Right lobe of liver (tissue), 6 donors: Measurements from ENCODE around the gene PLA2G3. TPM values are rescaled to one million over a fixed set of nuclear protein-coding genes. Genes with fewer than 3 reads are reported as not detected.
A peak's percentile ranks its signal among the peaks of the same experiment; 100 is the strongest.

ENCODE experiments used
- ATAC-seq, 4 donors: fragments of 200-7000 bp; cut with Tn5 transposase; one replicate each; pipeline ENCODE4 v1.9.1; 2020; ENCODE audit warnings: mild to moderate bottlenecking in 4 of 4, moderate library complexity in 4 of 4
- DNase-seq, 3 donors: peaks; one replicate each; pipeline ENCODE4 v3.0.0-alpha.2; 2020
- H3K27ac ChIP-seq, 3 donors: fragments of 200-600 bp; one replicate each; pipeline ENCODE4 v1.8.0; 2022
- H3K27me3 ChIP-seq, 2 donors: fragments of 200-600 bp; one replicate each; pipeline ENCODE4 v1.8.0; 2022
- H3K36me3 ChIP-seq, 4 donors: fragments of 200-600 bp; sonication (generic) in 1 of 4; one replicate each; pipeline versions ENCODE4 v1.5.1 to v1.8.0; 2017 to 2022; ENCODE audit warnings: control low read depth in 1 of 4
- H3K4me1 ChIP-seq, 4 donors: fragments of 200-600 bp; sonication (generic) in 1 of 4; one replicate each; pipeline versions ENCODE4 v1.5.1 to v1.8.0; 2017 to 2022; ENCODE audit warnings: control low read depth in 1 of 4
- H3K4me3 ChIP-seq, 3 donors: fragments of 200-600 bp; one replicate each; pipeline ENCODE4 v1.8.0; 2022
- H3K9me3 ChIP-seq, 4 donors: fragments of 200-600 bp; sonication (generic) in 1 of 4; one replicate each; pipeline versions ENCODE4 v1.5.1 to v1.8.0; 2017 to 2022; ENCODE audit warnings: control low read depth in 1 of 4
- POLR2A ChIP-seq: fragments of 450-650 bp; IDR thresholded peaks from one replicate; pipeline ENCODE4 v1.6.1; 2017; ENCODE audit warnings: antibody characterized with exemption, mild to moderate bottlenecking
- WGBS: methylation state at CpG from one replicate; pipeline ENCODE4 v1.1.6; 2018; ENCODE audit warnings: low coverage, low lambda C conversion rate; ENCODE audit not compliant: insufficient coverage; ENCODE audit errors: missing lambda C conversion rate; 5-methylcytosine and 5-hydroxymethylcytosine counted together
- intact Hi-C, 2 donors: fragments of 100-400 bp; cut with DNase I; formaldehyde crosslinking; loops; one replicate each; pipeline versions ENCODE4 v1.11.2 to v1.14.1; 2022
- total RNA-seq, 6 experiments: library from RNA; depleted of rRNA in 2 of 6; stranded (reverse); fragments of >200 nt in 2 of 6; fragmentation: NEBNext Ultra II Directional in 3 of 6; extraction: Animal tissue kit (Norgen Biotek cat#: 25700) in 3 of 6; gene quantifications; one replicate each; pipeline versions ENCODE4 v1.1.0 to v1.2.4, GENCODE V29; 2016 to 2023
- TF ChIP-seq, protein P1 (sequence below), 4 donors: fragments of 200-600 bp in 3 of 4; fragments of 450-650 bp in 1 of 4; IDR thresholded peaks; one replicate each; pipeline versions ENCODE4 v1.5.1 to v1.8.0; 2016 to 2022; ENCODE audit warnings: antibody characterized with exemption in 4 of 4, mild to moderate bottlenecking in 2 of 4
- donor health status: DM: no; HTN: yes; CAD: no.
- donor health status: DM: no; HTN: no; CAD: no.
- donor health status: DM: no; HTN: no; CAD: no.
- donor health status: DM: no; HTN: yes; CAD: no.
- donor health status: DM: no; HTN: yes; CAD: no.

PLA2G3 gene
- total RNA-seq, 6 experiments from 2014 or later = not detected

DNA sequence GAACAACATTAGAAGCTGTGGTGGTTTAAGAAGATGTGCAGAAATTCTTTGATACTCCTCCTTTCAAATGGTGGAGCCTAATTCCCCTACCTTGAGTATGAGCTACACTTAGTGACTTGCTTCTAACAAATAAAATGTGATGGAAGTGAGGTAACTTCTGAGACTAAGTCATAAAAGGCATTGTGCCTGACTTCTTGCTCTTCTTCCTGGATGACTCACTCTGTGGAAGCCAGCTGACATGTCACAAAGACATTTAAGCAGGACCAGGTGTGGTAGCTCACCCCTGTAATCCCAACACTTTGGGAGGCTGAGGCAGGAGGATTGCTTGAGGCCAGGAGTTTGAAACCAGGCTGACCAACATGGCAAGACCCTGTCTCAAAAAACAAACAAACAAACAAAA is 3.9 kb upstream of the PLA2G3 start:
- Histone ChIP-seq H3K9me3 (no peaks in the 10 kb centered on the region), H3K36me3 (no peaks in the 10 kb centered on the region), H3K4me3 (no peak overlapping the region), H3K27me3 (no peaks in the 10 kb centered on the region), H3K27ac (no peak overlapping the region), H3K4me1 (no peaks in the 10 kb centered on the region)
- intact Hi-C loops = loop anchor here in 1 of 2 donors (10.0 kb wide), 1 partner anchor 49 kb away; no protein-coding TSS in a partner anchor
- ATAC-seq (no peak), DNase-seq (no peak)
- TF ChIP-seq, protein P1, sequence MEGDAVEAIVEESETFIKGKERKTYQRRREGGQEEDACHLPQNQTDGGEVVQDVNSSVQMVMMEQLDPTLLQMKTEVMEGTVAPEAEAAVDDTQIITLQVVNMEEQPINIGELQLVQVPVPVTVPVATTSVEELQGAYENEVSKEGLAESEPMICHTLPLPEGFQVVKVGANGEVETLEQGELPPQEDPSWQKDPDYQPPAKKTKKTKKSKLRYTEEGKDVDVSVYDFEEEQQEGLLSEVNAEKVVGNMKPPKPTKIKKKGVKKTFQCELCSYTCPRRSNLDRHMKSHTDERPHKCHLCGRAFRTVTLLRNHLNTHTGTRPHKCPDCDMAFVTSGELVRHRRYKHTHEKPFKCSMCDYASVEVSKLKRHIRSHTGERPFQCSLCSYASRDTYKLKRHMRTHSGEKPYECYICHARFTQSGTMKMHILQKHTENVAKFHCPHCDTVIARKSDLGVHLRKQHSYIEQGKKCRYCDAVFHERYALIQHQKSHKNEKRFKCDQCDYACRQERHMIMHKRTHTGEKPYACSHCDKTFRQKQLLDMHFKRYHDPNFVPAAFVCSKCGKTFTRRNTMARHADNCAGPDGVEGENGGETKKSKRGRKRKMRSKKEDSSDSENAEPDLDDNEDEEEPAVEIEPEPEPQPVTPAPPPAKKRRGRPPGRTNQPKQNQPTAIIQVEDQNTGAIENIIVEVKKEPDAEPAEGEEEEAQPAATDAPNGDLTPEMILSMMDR (IDR thresholded peaks at IDR 0.05) = no peak
- TF ChIP-seq POLR2A = no peak

DNA sequence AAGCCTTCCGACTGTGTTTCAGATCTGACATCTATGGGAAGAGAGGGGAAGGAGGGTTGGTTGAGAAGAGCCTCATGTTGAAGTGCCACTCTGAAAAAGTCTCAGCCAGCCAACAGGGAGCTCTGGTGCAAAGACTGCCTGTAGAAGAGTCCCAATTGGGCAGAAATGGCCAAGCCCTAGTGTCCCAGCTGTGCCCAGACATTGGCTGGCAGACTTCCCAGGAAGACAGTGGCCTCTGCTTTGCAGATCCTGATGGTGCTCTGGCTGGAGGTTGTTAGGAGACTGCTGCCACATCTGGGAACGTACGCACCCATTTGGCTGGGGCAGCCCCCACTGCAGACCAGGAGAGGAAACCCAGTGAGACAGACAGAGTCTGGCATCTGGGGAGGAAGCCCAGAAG is 3.2 kb upstream of the PLA2G3 start:
- DNase-seq (no peak), ATAC-seq (peak in 1 of 4 donors; percentile 39)
- intact Hi-C loops = loop anchor here in 1 of 2 donors (10.0 kb wide), 1 partner anchor 49 kb away; no protein-coding TSS in a partner anchor
- no peak for TF ChIP-seq POLR2A
- TF ChIP-seq, protein P1 (IDR thresholded peaks at IDR 0.05) = no peak
- no peaks in the 10 kb centered on the region for H3K9me3 ChIP-seq
- no peaks in the 10 kb centered on the region for H3K4me1 ChIP-seq
- H3K27me3 ChIP-seq = no peaks in the 10 kb centered on the region
- 40% methylated on average over 1 of the region's 3 CpGs for WGBS
- no peaks in the 10 kb centered on the region for H3K36me3 ChIP-seq
- no peak overlapping the region for H3K27ac ChIP-seq
- H3K4me3 ChIP-seq = no peak overlapping the region

DNA sequence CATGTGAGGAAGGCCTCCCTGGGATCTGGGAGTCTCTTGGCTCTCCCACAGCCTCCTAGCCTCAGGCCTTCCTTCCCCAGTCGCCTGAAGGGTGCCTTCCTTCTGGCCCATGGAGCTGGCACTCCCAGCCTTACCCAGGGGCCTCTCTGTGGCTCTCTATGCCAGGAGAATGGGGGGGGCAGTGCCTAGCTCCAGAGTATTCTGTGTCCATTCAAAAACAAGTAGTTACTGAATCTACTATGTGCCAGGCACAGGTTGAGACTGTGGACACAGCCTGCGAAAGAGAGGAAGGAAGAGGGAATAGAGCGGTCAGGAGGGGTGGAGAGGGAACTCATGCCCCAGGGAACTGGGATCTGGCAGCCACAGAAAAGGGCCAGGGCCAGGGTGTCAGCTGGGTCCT is 2.7 kb upstream of the PLA2G3 start:
- no peaks in the 10 kb centered on the region for H3K4me1 ChIP-seq
- TF ChIP-seq, protein P1 (IDR thresholded peaks at IDR 0.05) = no peak
- H3K9me3 ChIP-seq = no peaks in the 10 kb centered on the region
- intact Hi-C loops = loop anchor here in 1 of 2 donors (10.0 kb wide), 1 partner anchor 48 kb away; no protein-coding TSS in a partner anchor
- H3K27me3 ChIP-seq = no peaks in the 10 kb centered on the region
- no peak overlapping the region for H3K27ac ChIP-seq
- ATAC-seq (no peak), DNase-seq (no peak)
- no peaks in the 10 kb centered on the region for H3K36me3 ChIP-seq
- no peak overlapping the region for H3K4me3 ChIP-seq
- WGBS = 77% methylated on average over 3 of the region's 3 CpGs

DNA sequence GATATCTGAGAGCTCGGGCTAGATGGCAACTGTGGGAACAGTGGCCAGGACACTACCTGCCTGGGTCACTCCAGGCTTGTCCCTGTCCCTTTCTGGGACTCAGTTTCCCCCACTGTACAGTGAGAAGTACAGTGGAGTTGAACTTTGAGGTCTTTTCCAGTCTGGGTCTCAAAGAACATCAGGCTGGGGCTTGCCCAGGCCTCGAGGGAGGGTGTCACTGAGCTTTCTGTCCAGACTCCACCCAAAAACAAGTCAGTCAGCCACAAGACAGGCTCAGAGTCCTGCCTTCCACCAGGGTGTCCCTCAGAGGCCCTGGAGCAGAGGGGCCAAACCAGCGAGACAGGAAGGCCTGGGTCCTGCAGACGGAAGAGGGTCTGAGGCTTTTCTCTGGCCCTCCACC is 2.0 kb upstream of the PLA2G3 start:
- intact Hi-C loops = loop anchor here in 1 of 2 donors (10.0 kb wide), 1 partner anchor 47 kb away; no protein-coding TSS in a partner anchor
- H3K27me3 ChIP-seq = no peaks in the 10 kb centered on the region
- H3K36me3 ChIP-seq = no peaks in the 10 kb centered on the region
- H3K27ac ChIP-seq = no peak overlapping the region
- H3K4me3 ChIP-seq = no peak overlapping the region
- no peaks in the 10 kb centered on the region for H3K9me3 ChIP-seq
- TF ChIP-seq, protein P1 (IDR thresholded peaks at IDR 0.05) = no peak
- TF ChIP-seq POLR2A = no peak
- no peak for DNase-seq
- ATAC-seq = no peak
- no peaks in the 10 kb centered on the region for H3K4me1 ChIP-seq
- WGBS = 40% methylated on average over 1 of the region's 4 CpGs

DNA sequence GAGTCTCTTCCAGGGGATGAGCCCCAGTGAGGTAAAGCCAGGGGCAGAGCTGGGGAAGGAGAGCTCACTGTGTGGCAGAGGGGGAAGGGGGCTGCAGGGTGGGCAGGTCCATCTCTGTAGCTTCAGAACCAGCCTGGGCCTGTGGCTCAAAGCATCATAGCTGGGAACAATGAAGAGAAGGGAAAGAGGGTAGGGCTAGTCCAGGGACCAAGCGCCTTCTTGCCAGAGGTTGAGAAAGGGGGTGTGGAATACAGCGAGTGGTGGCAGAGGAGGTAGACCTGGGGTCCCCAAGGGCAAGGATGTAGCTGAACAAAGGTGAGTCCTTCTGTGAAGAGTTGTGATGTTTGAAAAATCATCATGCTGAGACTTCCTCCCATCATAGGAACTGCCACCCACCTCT is 1.2 kb upstream of the PLA2G3 start:
- H3K36me3 ChIP-seq = no peaks in the 10 kb centered on the region
- no peaks in the 10 kb centered on the region for H3K9me3 ChIP-seq
- no peak for DNase-seq
- H3K27me3 ChIP-seq = no peaks in the 10 kb centered on the region
- no peak overlapping the region for H3K4me3 ChIP-seq
- no peaks in the 10 kb centered on the region for H3K4me1 ChIP-seq
- 80% methylated on average over 1 of the region's 2 CpGs for WGBS
- no peak for TF ChIP-seq POLR2A
- TF ChIP-seq, protein P1 (IDR thresholded peaks at IDR 0.05) = no peak
- ATAC-seq = no peak
- intact Hi-C loops = loop anchor here in 1 of 2 donors (10.0 kb wide), 1 partner anchor 47 kb away; no protein-coding TSS in a partner anchor
- no peak overlapping the region for H3K27ac ChIP-seq
